Measurements from ENCODE around the gene TRPC4AP.
"Not testable (repeated sequence)": the region's sequence is repeated elsewhere in the genome, so short reads cannot be mapped to it uniquely, and the experiment has no call there.

TRPC4AP gene

GRCh38 chr20:35054814-35055213 lies 37.8 kb downstream of the TRPC4AP start:
- peaks cover 14% of the 10 kb centered on the region for H3K79me2 ChIP-seq (ENCODE audit: low read length)
- no peaks in the 10 kb centered on the region for H3K9me3 ChIP-seq (replicated peaks; ENCODE audit: insufficient read depth, low read length)
- H3K27me3 ChIP-seq (replicated peaks; ENCODE audit: insufficient read depth, low read length): no peaks in the 10 kb centered on the region
- H3K9me2 ChIP-seq (replicated peaks; ENCODE audit: insufficient read depth, low read length): no peaks in the 10 kb centered on the region
- no peak overlapping the region for H3K9ac ChIP-seq (ENCODE audit: low read length)
- TF ChIP-seq CTCF (IDR thresholded peaks at IDR 0.05; ENCODE audit: low read length) (no peak), EZH2 (optimal IDR thresholded peaks at IDR 0.05; ENCODE audit: low read depth, low read length) (no peak), EZH2phosphoT487 (IDR thresholded peaks at IDR 0.05; ENCODE audit: low read length) (no peak)
- H2AFZ ChIP-seq (ENCODE audit: low read length): no peak overlapping the region
- H4K20me1 ChIP-seq (ENCODE audit: insufficient read depth, low read length): no peaks in the 10 kb centered on the region
- DNase-seq: no peak
- peaks cover 10% of the 10 kb centered on the region for H3K4me1 ChIP-seq (ENCODE audit: low read length)
- H3K36me3 ChIP-seq (replicated peaks; ENCODE audit: insufficient read depth, low read length): no peaks in the 10 kb centered on the region
- H3K4me3 ChIP-seq (ENCODE audit: low read length): no peak overlapping the region
- H3K27ac ChIP-seq (ENCODE audit: low read length): no peak overlapping the region
- H3K4me2 ChIP-seq (ENCODE audit: low read depth, low read length): no peak overlapping the region
- no peaks in the 10 kb centered on the region for H3F3A ChIP-seq (ENCODE audit: insufficient read depth, low read length)

GRCh38 chr20:35052616-35053015 lies 40.0 kb downstream of the TRPC4AP start:
- not testable (repeated sequence) for H3K79me2 ChIP-seq (ENCODE audit: low read length); H3F3A ChIP-seq (ENCODE audit: insufficient read depth, low read length); H3K9me2 ChIP-seq (replicated peaks; ENCODE audit: insufficient read depth, low read length); H4K20me1 ChIP-seq (ENCODE audit: insufficient read depth, low read length); H3K4me3 ChIP-seq (ENCODE audit: low read length); H3K36me3 ChIP-seq (replicated peaks; ENCODE audit: insufficient read depth, low read length); H2AFZ ChIP-seq (ENCODE audit: low read length); H3K9ac ChIP-seq (ENCODE audit: low read length); DNase-seq; H3K27me3 ChIP-seq (replicated peaks; ENCODE audit: insufficient read depth, low read length); H3K4me2 ChIP-seq (ENCODE audit: low read depth, low read length); H3K9me3 ChIP-seq (replicated peaks; ENCODE audit: insufficient read depth, low read length); H3K27ac ChIP-seq (ENCODE audit: low read length)
- H3K4me1 ChIP-seq (ENCODE audit: low read length): peaks cover 10% of the 10 kb centered on the region

GRCh38 chr20:35049776-35050352 lies 42.7 kb downstream of the TRPC4AP start:
- no peak for DNase-seq
- H3K79me2 ChIP-seq (ENCODE audit: low read length): peaks cover 5% of the 10 kb centered on the region; the same call in 1 of the 2 replicates
- no peak overlapping the region for H2AFZ ChIP-seq (ENCODE audit: low read length)
- H4K20me1 ChIP-seq (ENCODE audit: insufficient read depth, low read length): no peaks in the 10 kb centered on the region
- no peak overlapping the region for H3K27ac ChIP-seq (ENCODE audit: low read length)
- no peaks in the 10 kb centered on the region for H3K27me3 ChIP-seq (replicated peaks; ENCODE audit: insufficient read depth, low read length)
- no peaks in the 10 kb centered on the region for H3K9me2 ChIP-seq (replicated peaks; ENCODE audit: insufficient read depth, low read length)
- H3K4me3 ChIP-seq (ENCODE audit: low read length): no peak overlapping the region
- H3K36me3 ChIP-seq (replicated peaks; ENCODE audit: insufficient read depth, low read length): peaks cover 4% of the 10 kb centered on the region
- TF ChIP-seq CTCF (IDR thresholded peaks at IDR 0.05; ENCODE audit: low read length): no peak
- no peak for TF ChIP-seq EZH2 (optimal IDR thresholded peaks at IDR 0.05; ENCODE audit: low read depth, low read length)
- no peak for TF ChIP-seq EZH2phosphoT487 (IDR thresholded peaks at IDR 0.05; ENCODE audit: low read length)
- no peaks in the 10 kb centered on the region for H3K9me3 ChIP-seq (replicated peaks; ENCODE audit: insufficient read depth, low read length)
- H3K9ac ChIP-seq (ENCODE audit: low read length): no peak overlapping the region
- peaks cover 5% of the 10 kb centered on the region; the same call in 1 of the 2 replicates for H3F3A ChIP-seq (ENCODE audit: insufficient read depth, low read length)
- H3K4me1 ChIP-seq (ENCODE audit: low read length): peaks cover 5% of the 10 kb centered on the region
- no peak overlapping the region for H3K4me2 ChIP-seq (ENCODE audit: low read depth, low read length)

- no peaks in the 10 kb centered on the region; the same call in 1 of the 2 replicates for H4K20me1 ChIP-seq (ENCODE audit: insufficient read depth, low read length)
- H3K9me2 ChIP-seq (replicated peaks; ENCODE audit: insufficient read depth, low read length): no peaks in the 10 kb centered on the region
- peaks cover 11% of the 10 kb centered on the region; the same call in 1 of the 2 replicates for H3F3A ChIP-seq (ENCODE audit: insufficient read depth, low read length)
- TF ChIP-seq EZH2phosphoT487 (IDR thresholded peaks at IDR 0.05; ENCODE audit: low read length) (no peak), EZH2 (optimal IDR thresholded peaks at IDR 0.05; ENCODE audit: low read depth, low read length) (no peak), CTCF (IDR thresholded peaks at IDR 0.05; ENCODE audit: low read length) (no peak)
- H3K9me3 ChIP-seq (replicated peaks; ENCODE audit: insufficient read depth, low read length): no peaks in the 10 kb centered on the region
- no peak overlapping the region for H3K27ac ChIP-seq (ENCODE audit: low read length)
- H3K4me1 ChIP-seq (ENCODE audit: low read length): peaks cover 16% of the 10 kb centered on the region
- H2AFZ ChIP-seq (ENCODE audit: low read length): no peak overlapping the region
- peaks cover 4% of the 10 kb centered on the region for H3K36me3 ChIP-seq (replicated peaks; ENCODE audit: insufficient read depth, low read length)
- H3K4me3 ChIP-seq (ENCODE audit: low read length): no peak overlapping the region
- peaks cover 5% of the 10 kb centered on the region; the same call in 1 of the 2 replicates for H3K79me2 ChIP-seq (ENCODE audit: low read length)
- no peak for DNase-seq
- H3K27me3 ChIP-seq (replicated peaks; ENCODE audit: insufficient read depth, low read length): no peaks in the 10 kb centered on the region
- H3K4me2 ChIP-seq (ENCODE audit: low read depth, low read length): no peak overlapping the region
- no peak overlapping the region for H3K9ac ChIP-seq (ENCODE audit: low read length)
Measured at GRCh38 chr20:35048739-35049138, 43.9 kb downstream of the TRPC4AP start.
